ENCODE data around the gene HMCN2.
"Not testable (repeated sequence)": the region's sequence is repeated elsewhere in the genome, so short reads cannot be mapped to it uniquely, and the experiment has no call there.

DNA sequence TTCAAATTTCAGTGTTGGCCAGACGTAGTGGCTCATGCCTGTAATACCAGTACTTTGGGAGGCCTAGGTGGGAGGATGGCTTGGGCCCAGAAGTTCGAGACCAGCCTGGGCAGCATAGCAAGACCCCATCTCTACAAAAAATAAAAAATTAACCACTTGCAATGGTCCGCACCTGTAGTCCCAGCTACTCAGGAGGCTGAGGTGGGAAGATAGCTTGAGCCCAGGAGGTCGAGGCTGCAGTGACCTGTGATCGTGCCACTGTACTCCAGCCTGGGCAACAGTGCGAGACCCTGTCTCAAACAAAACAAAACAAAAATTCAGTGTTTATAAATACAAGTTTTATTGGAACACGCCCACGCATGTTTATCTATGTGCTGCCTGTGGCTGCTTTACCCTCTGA, 73.3 kb downstream of the HMCN2 start:
- TF ChIP-seq POLR2AphosphoS5 (IDR thresholded peaks at IDR 0.05; ENCODE audit: insufficient read depth, low read depth, low read length); POLR2A (IDR thresholded peaks at IDR 0.05; ENCODE audit: low read depth, low read length); MYC (IDR thresholded peaks at IDR 0.05; ENCODE audit: low read depth, low read length); EZH2 (IDR thresholded peaks at IDR 0.05; ENCODE audit: borderline replicate concordance, low read depth, low read length, severe bottlenecking); JUN (IDR thresholded peaks at IDR 0.05; ENCODE audit: borderline replicate concordance, insufficient read depth, insufficient read length, low read depth); GATA2 (IDR thresholded peaks at IDR 0.05; ENCODE audit: insufficient read depth, insufficient read length, low read depth, low read length): not testable (repeated sequence)
- TF ChIP-seq, protein P1, sequence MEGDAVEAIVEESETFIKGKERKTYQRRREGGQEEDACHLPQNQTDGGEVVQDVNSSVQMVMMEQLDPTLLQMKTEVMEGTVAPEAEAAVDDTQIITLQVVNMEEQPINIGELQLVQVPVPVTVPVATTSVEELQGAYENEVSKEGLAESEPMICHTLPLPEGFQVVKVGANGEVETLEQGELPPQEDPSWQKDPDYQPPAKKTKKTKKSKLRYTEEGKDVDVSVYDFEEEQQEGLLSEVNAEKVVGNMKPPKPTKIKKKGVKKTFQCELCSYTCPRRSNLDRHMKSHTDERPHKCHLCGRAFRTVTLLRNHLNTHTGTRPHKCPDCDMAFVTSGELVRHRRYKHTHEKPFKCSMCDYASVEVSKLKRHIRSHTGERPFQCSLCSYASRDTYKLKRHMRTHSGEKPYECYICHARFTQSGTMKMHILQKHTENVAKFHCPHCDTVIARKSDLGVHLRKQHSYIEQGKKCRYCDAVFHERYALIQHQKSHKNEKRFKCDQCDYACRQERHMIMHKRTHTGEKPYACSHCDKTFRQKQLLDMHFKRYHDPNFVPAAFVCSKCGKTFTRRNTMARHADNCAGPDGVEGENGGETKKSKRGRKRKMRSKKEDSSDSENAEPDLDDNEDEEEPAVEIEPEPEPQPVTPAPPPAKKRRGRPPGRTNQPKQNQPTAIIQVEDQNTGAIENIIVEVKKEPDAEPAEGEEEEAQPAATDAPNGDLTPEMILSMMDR (IDR thresholded peaks at IDR 0.05; ENCODE audit: extremely low read depth in 1 of 2, insufficient read depth in 1 of 2, low read depth in 1 of 2, low read length in 2 of 2), result not testable (repeated sequence)
- TF ChIP-seq, protein P2, sequence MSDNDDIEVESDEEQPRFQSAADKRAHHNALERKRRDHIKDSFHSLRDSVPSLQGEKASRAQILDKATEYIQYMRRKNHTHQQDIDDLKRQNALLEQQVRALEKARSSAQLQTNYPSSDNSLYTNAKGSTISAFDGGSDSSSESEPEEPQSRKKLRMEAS (IDR thresholded peaks at IDR 0.05; ENCODE audit: insufficient read depth, insufficient read length), result not testable (repeated sequence)
